ENCODE measurements around the gene ACO2. TPM values are rescaled to one million over a fixed set of nuclear protein-coding genes. Genes with fewer than 3 reads are reported as not detected.

Gene ACO2
- total and polyA plus RNA-seq, 10 of the 15 experiments (the other 5 are each of a cell fraction or from before 2014, with no cell fraction given) = 21.4 to 214 (median 88.5) TPM

GRCh38 chr22:41555325-41555982 is 86.5 kb downstream of the ACO2 start:
- POLR2A ChIA-PET = no interaction called here
- H3K36me3 ChIP-seq (ENCODE audit: control insufficient read depth in 2 of 2, insufficient read depth in 2 of 2, low read length in 1 of 2) = no peaks in the 10 kb centered on the region
- H3K27me3 ChIP-seq (replicated peaks in 1 of 2; ENCODE audit: control insufficient read depth in 2 of 2, insufficient read depth in 2 of 2, low read length in 1 of 2) = no peaks in the 10 kb centered on the region; a peak in 2 of 4 replicates
- no peaks in the 10 kb centered on the region; the same call in 1 of the 2 replicates for H3K4me1 ChIP-seq (ENCODE audit: control insufficient read depth, insufficient read depth, low read length)
- CTCF ChIA-PET = interaction anchor here (0.8 to 1.4 kb wide), 3 partner anchors 15 to 42 kb away, joined by 3 read pairs; no protein-coding TSS in a partner anchor
- intact Hi-C loops (cut with micrococcal nuclease; ENCODE audit: unreplicated experiment) = no loop called here
- RAD21 ChIA-PET (ENCODE audit: unreplicated experiment) = no interaction called here
- no peak overlapping the region for H3K27ac ChIP-seq (ENCODE audit: control insufficient read depth, insufficient read depth)
- H3K9ac ChIP-seq (ENCODE audit: control insufficient read depth, insufficient read depth, low read length) = no peak overlapping the region
- no peaks in the 10 kb centered on the region for H4K20me1 ChIP-seq (ENCODE audit: control insufficient read depth, insufficient read depth)
- no peak for DNase-seq (ENCODE audit: low read depth, low spot score)
- H3K9me3 ChIP-seq (replicated peaks; ENCODE audit: control insufficient read depth, insufficient read depth, low read length) = no peaks in the 10 kb centered on the region
- no peak for FAIRE-seq
- SMC1A ChIA-PET (ENCODE audit: uncharacterized antibody, unreplicated experiment) = no interaction called here
- ATAC-seq = no peak
- TF ChIP-seq MAX (IDR thresholded peaks at IDR 0.05; ENCODE audit: low read depth, low read length) (no peak), ZNF622 (IDR thresholded peaks at IDR 0.05) (no peak), PBX3 (IDR thresholded peaks at IDR 0.05; ENCODE audit: insufficient replicate concordance, low read depth, low read length) (no peak), PKNOX1 (IDR thresholded peaks at IDR 0.05) (no peak), EED (IDR thresholded peaks at IDR 0.05; ENCODE audit: low read depth) (no peak), ZZZ3 (IDR thresholded peaks at IDR 0.05; ENCODE audit: control insufficient read depth, insufficient read length, low read depth) (no peak), STAT3 (IDR thresholded peaks at IDR 0.05; ENCODE audit: low read depth, low read length) (no peak), ZBED1 (IDR thresholded peaks at IDR 0.05; ENCODE audit: borderline replicate concordance) (no peak), WRNIP1 (IDR thresholded peaks at IDR 0.05; ENCODE audit: borderline replicate concordance, low read depth, low read length) (no peak), CHD4 (IDR thresholded peaks at IDR 0.05) (no peak), SUZ12 (IDR thresholded peaks at IDR 0.05; ENCODE audit: unreplicated experiment) (no peak), POLR2AphosphoS2 (IDR thresholded peaks at IDR 0.05; ENCODE audit: low read depth, low read length) (no peak), NR2C2 (IDR thresholded peaks at IDR 0.05; ENCODE audit: borderline replicate concordance, control insufficient read depth, insufficient read length, low read depth) (no peak), CTCF (IDR thresholded peaks at IDR 0.05 in 2 of 3, conservative IDR thresholded peaks at IDR 0.05 in 1 of 3; ENCODE audit: control insufficient read depth in 2 of 3, extremely low read depth in 1 of 3, insufficient read depth in 1 of 3, low read depth in 3 of 3, low read length in 3 of 3) (no peak), MTA2 (IDR thresholded peaks at IDR 0.05; ENCODE audit: low read depth) (no peak), STAT1 (conservative IDR thresholded peaks at IDR 0.05) (no peak), EP300 (IDR thresholded peaks at IDR 0.05; ENCODE audit: borderline replicate concordance in 1 of 2, control insufficient read depth in 1 of 2, low read depth in 2 of 2, low read length in 2 of 2) (no peak)
- no peak overlapping the region for H3K4me2 ChIP-seq (ENCODE audit: control insufficient read depth, insufficient read depth)
- H3K79me2 ChIP-seq (ENCODE audit: control insufficient read depth, insufficient read depth, low read length) = no peaks in the 10 kb centered on the region
- no peak overlapping the region for H2AFZ ChIP-seq (ENCODE audit: control insufficient read depth, low read depth, low read length)
- in situ Hi-C loops (cut with MboI) = no loop called here
- BruUV-seq (replicated peaks) = no TSS peak
- H3K4me3 ChIP-seq = no peak overlapping the region
- 36% methylated on average over 7 of the region's 7 CpGs for WGBS (ENCODE audit: insufficient coverage, insufficient replicate concordance, low lambda C conversion rate, missing lambda C conversion rate)

Data from GM12878 (cell line).